ENCODE measurements around the gene HFE. TPM values are rescaled to one million over a fixed set of nuclear protein-coding genes. Genes with fewer than 3 reads are reported as not detected.
"Not testable (repeated sequence)": the region's sequence is repeated elsewhere in the genome, so short reads cannot be mapped to it uniquely, and the experiment has no call there.

The HFE gene
- total RNA-seq, 1 donor from 2014 or later: 9.2 TPM

GRCh38 chr6:26109772-26110171 is 22.5 kb downstream of the HFE start:
- Histone ChIP-seq H3K4me1 (no peaks in the 10 kb centered on the region), H3K27me3 (no peaks in the 10 kb centered on the region), H3K36me3 (no peaks in the 10 kb centered on the region), H3K27ac (no peak overlapping the region), H3K9me3 (no peaks in the 10 kb centered on the region), H3K4me3 (no peak overlapping the region)
- intact Hi-C loops (cut with DNase I): no loop called here
- ATAC-seq (no peak), DNase-seq (no peak)
- no peak for TF ChIP-seq CTCF (IDR thresholded peaks at IDR 0.05)

GRCh38 chr6:26113570-26113969 is 26.3 kb downstream of the HFE start:
- DNase-seq: no peak
- Histone ChIP-seq H3K27ac (no peak overlapping the region), H3K4me3 (no peak overlapping the region), H3K4me1 (no peaks in the 10 kb centered on the region), H3K9me3 (no peaks in the 10 kb centered on the region), H3K27me3 (no peaks in the 10 kb centered on the region), H3K36me3 (no peaks in the 10 kb centered on the region)
- intact Hi-C loops (cut with DNase I): no loop called here
- no peak for ATAC-seq
- TF ChIP-seq CTCF (IDR thresholded peaks at IDR 0.05): no peak

GRCh38 chr6:26115226-26115625 is 28.0 kb downstream of the HFE start:
- no peaks in the 10 kb centered on the region for H3K4me1 ChIP-seq
- DNase-seq (no peak), ATAC-seq (no peak)
- no peaks in the 10 kb centered on the region for H3K27me3 ChIP-seq
- no peaks in the 10 kb centered on the region for H3K36me3 ChIP-seq
- no peak for TF ChIP-seq CTCF (IDR thresholded peaks at IDR 0.05)
- no peak overlapping the region for H3K27ac ChIP-seq
- H3K9me3 ChIP-seq: no peaks in the 10 kb centered on the region
- intact Hi-C loops (cut with DNase I): no loop called here
- H3K4me3 ChIP-seq: no peak overlapping the region

- Histone ChIP-seq H3K4me3 (no peak overlapping the region), H3K4me1 (no peaks in the 10 kb centered on the region), H3K9me3 (no peaks in the 10 kb centered on the region), H3K36me3 (no peaks in the 10 kb centered on the region), H3K27ac (no peak overlapping the region), H3K27me3 (no peaks in the 10 kb centered on the region)
- DNase-seq (no peak), ATAC-seq (no peak)
- intact Hi-C loops (cut with DNase I): no loop called here
- TF ChIP-seq CTCF (IDR thresholded peaks at IDR 0.05): no peak
Observed at GRCh38 chr6:26116267-26116666, 29.0 kb downstream of the HFE start.

GRCh38 chr6:26118999-26119398 is 31.8 kb downstream of the HFE start:
- H3K36me3 ChIP-seq: no peaks in the 10 kb centered on the region
- H3K9me3 ChIP-seq: no peaks in the 10 kb centered on the region
- intact Hi-C loops (cut with DNase I): no loop called here
- H3K27me3 ChIP-seq: no peaks in the 10 kb centered on the region
- no peak for TF ChIP-seq CTCF (IDR thresholded peaks at IDR 0.05)
- no peak overlapping the region for H3K27ac ChIP-seq
- H3K4me3 ChIP-seq: no peak overlapping the region
- H3K4me1 ChIP-seq: no peaks in the 10 kb centered on the region
- DNase-seq: no peak
- no peak for ATAC-seq

GRCh38 chr6:26120115-26120514 is 32.9 kb downstream of the HFE start:
- H3K4me3 ChIP-seq; H3K27ac ChIP-seq; ATAC-seq; H3K27me3 ChIP-seq; DNase-seq; H3K9me3 ChIP-seq; H3K4me1 ChIP-seq; intact Hi-C loops (cut with DNase I); H3K36me3 ChIP-seq: not testable (repeated sequence)

All from upper lobe of right lung (tissue), 1 donor.